HG02763 (cell line): ENCODE data around the gene SCML2.
"Not testable (repeated sequence)": the region's sequence is repeated elsewhere in the genome, so short reads cannot be mapped to it uniquely, and the experiment has no call there.

Experiments used
- ATAC-seq: cut with Tn5 transposase; IDR thresholded peaks from one replicate; pipeline ENCODE4 v1.9.1; 2021; ENCODE audit warnings: mild to moderate bottlenecking, moderate library complexity; ENCODE audit not compliant: unreplicated experiment

Gene SCML2

GRCh38 chrX:18271725-18272124, 82.8 kb downstream of the SCML2 start:
- no peak for ATAC-seq

GRCh38 chrX:18271309-18271708, 83.2 kb downstream of the SCML2 start:
- ATAC-seq = no peak

GRCh38 chrX:18255059-18255458, 99.4 kb downstream of the SCML2 start:
- no peak for ATAC-seq

- no peak for ATAC-seq
Observed at GRCh38 chrX:18252644-18253359, 101.7 kb downstream of the SCML2 start.

GRCh38 chrX:18229646-18230045, 124.8 kb downstream of the SCML2 start:
- not testable (repeated sequence) for ATAC-seq

GRCh38 chrX:18228069-18228468, 126.4 kb downstream of the SCML2 start:
- no peak for ATAC-seq

GRCh38 chrX:18227458-18227857, 127.0 kb downstream of the SCML2 start:
- no peak for ATAC-seq

GRCh38 chrX:18220786-18221185, 133.7 kb downstream of the SCML2 start, which contains the start of gene BEND2:
TSS of gene BEND2 (minus strand) at chrX:18220886. CDS start at chrX:18220750, 136 bp downstream.
- ATAC-seq = no peak

- no peak for ATAC-seq
Observed at GRCh38 chrX:18210470-18210869, 144.0 kb downstream of the SCML2 start.

GRCh38 chrX:18206657-18207056, 147.8 kb downstream of the SCML2 start:
- no peak for ATAC-seq

- ATAC-seq = no peak
Observed at GRCh38 chrX:18203631-18204030, 150.9 kb downstream of the SCML2 start.

GRCh38 chrX:18194688-18195087, 159.8 kb downstream of the SCML2 start:
- no peak for ATAC-seq
